Stimulated activated CD4-positive, alpha-beta T cell treated with anti-CD3 and anti-CD28 coated beads, TNF-alpha, amount 100 ng/mL, for 24 hours (primary cell): ENCODE measurements around the gene ZSWIM4.

Experiments used
- DNase-seq, 3 experiments: peaks; one replicate each; pipeline ENCODE4 v3.0.0-alpha.2; 2020; ENCODE audit warnings: low read depth in 3 of 3

The ZSWIM4 gene

DNA sequence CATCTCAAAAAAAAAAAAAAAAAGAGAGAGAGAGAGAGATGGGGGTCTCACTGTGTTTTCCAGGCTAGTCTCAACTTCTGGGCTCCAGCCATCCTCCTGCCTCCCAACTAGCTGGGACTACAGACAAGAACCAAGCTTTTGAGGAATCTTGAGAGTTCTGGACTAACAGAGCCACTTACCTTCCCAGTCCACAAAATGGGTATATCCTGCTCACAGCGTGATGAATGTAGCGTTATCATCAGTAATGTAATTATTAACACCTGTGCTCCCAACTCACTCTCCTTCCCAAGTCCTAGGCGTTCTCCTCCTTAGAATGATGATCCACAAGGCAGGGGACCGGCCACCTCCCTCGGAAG lies 77.1 kb downstream of the ZSWIM4 start:
- DNase-seq, result no peak

DNA sequence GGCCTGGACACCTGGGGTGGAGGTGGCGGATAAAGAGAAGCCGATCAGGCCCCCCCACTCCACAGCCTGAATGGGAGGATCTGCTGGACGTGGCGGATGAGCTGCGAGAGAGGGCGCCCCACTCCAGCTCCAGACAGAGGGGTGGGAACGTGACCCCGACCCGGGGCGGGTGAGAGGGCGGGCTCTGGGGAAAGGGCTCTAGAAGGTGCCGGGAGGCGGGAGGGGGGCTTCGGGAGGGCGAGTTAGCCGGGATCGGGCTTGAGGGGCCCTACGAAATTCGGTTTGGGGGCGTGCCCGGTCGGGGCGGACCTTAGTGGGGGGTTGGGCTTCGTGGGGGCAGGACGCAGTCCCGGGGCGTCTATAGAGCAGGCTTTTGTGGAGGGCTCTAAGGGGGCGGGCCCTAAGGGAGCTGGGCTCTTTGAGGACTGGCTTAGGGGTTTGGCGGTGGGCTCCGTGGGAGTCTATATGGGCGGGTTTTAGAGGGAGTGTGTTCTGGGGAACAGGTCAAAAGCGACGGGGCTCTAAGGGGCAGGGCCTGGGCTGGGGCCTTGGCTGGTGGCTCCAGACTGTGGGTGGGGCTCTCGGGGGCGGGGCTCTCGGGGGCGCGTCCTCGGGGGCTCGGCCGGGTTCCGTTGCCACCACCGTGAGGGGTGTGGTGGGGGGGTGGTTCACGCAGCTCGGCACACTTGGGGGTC lies 77.6 kb downstream of the ZSWIM4 start:
- DNase-seq, result no peak

DNA sequence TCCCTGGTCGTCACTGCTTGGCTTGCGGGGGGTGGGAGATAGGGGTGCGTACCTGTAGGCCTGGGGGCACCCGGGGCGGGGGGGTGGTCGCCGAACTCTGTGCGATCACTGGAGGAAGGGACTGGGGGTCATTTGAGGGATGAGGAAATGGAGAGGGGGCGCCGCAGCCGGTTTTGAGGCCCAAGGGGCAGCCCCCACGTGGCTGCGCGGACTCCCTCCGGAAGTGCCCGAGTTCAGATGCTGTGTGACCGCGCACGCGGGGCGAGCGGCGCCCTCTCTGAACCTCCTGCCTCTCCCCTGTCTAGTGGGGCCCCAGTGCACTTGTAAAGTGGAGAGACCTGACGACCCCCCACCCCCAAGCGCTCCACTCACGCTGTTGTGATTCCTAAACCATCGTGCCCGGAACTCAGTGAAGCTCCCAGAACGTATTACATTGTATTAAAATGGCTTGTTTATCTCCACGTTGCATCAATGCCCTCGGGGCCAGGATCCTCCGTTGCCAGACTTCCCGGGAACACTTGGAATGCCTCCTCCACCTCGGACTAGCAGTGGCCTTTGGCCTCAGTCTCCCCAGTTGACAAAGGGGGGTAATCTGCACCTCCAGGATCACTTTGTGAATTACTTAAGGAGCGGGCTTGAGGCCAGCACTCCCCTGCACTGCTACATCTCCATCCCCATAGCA lies 78.7 kb downstream of the ZSWIM4 start:
- DNase-seq, result no peak

DNA sequence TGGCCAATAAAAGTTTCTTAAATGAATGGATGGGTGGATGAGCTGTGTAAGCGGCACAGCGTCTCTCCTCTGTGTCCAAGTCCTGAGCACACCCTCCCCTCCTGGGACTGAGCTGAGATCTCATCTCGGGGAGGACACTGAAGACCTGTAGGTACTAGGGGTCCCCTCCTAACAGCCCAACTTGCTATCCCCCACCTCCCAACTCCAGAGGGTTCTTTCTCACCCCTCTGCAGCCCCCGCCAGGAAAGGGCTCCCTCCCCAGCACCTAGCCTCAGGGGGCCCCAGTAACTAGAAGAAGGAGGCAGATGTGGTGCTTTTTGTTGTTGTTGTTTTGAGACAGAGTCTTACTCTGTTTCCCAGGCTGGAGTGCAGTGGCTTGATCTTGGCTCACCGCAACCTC lies 80.6 kb downstream of the ZSWIM4 start:
- DNase-seq, result no peak

DNA sequence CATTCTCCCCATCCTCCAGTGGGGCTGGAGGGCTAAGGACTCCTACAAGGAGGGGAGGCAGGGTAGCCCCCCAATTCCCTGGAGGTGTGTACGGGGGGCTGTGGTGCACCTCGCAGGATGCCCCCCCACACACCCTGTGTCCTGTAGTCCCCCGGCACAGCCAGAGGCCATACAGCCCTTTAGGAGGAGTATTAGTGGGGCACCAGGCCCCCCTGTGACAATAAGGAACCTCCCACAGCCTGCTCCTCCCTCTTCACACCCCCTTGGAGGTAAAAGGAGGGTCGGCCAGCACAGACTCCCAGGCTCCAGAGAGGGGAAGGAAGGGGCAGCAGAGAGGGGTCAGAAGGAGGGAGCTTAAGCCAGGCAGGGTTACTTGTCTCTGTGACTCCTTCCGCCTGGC lies 81.6 kb downstream of the ZSWIM4 start, which contains the start of gene NANOS3:
Gene NANOS3, plus strand, starts transcription at position 301 of the 400 bp plus-strand sequence. CDS start 115 bp downstream, outside the sequence.
- DNase-seq, result no peak

DNA sequence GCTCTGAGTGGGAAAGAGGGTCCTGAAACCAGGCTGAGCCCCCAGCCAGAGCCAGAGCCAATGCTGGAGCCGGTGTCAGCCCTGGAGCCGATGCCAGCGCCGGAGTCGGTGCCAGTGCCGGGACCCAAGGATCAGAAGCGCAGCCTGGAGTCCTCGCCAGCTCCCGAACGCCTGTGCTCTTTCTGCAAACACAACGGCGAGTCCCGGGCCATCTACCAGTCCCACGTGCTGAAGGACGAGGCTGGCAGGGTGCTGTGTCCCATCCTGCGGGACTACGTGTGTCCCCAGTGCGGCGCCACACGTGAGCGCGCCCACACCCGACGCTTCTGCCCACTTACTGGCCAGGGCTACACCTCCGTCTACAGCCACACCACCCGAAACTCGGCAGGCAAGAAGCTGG lies 82.1 kb downstream of the ZSWIM4 start:
- DNase-seq, result no peak

DNA sequence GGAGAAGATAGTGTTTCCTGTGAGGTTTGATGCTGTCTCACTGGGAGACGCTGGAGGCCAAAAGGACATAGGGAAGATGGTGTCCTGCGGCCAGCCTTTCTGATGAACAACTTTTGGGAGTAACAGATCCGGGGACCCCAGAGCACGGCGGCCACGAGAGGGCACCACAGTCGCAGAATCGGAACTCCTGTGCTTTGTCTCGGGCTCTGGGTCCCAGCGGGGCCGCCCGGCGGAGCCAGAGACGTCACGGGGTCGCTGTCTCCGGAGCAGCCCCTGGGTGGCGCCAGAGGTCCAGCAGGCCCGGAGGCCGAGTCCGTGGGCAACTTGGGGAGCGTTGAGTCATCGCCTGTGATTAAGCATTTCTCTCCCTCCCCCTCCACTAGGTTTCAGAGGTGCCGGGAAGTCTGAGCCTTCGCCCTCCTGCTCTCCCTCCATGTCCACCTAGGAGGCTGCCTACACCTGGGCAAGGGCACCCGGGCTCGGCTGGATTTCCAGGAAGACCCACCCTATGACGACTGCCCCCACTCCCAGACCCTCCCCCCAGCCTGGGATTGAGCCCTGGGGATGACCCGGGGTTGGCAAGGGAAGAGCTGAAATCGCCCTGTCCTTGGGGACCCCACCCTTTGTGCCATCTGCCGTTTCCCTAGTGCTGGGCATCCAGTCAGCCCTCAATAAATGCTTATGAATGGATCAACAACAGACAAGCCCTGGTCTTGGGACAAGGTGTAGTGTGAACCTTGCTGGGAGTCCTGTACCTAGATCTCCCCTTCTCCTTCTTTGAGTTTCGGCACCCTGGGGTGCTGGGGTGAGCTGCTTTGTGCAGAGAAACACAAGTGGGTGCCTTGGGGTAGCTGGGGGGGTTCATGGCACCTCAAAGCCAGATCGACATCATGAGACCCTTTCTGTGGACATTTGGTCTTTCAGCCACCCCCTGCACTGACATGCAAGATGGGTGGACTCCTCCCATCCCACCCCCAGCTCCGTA lies 85.1 kb downstream of the ZSWIM4 start:
- DNase-seq, result peak; percentile 96 to 99 (median 98)

DNA sequence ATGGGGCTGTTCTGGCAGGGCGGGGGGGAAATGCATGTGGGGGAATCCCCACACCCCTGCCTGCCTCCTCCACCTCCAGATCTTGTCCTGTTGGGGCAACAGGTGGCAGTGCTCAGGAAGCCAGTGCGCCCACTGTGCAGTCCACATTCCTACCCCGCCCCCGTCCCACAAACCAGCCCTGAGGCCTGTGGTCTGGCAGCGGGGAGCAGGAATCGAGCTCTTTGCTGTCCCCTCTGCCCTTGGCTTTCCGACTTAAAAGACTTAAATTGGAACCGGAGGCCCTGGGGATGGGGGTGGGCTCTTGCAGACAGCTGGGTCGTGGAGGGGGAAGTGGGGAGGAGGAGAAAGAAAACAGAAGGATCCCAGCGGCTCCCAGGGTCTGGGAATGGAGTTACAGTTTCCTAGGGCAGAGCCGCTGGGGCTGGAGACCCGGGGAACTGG lies 86.0 kb downstream of the ZSWIM4 start:
- DNase-seq, result no peak
